ENCODE data around the gene CCNJ. TPM values are rescaled to one million over a fixed set of nuclear protein-coding genes. Genes with fewer than 3 reads are reported as not detected.

Gene CCNJ
- total and polyA plus RNA-seq, 2 experiments from 2014 or later: 14.1 to 29.6 TPM

DNA sequence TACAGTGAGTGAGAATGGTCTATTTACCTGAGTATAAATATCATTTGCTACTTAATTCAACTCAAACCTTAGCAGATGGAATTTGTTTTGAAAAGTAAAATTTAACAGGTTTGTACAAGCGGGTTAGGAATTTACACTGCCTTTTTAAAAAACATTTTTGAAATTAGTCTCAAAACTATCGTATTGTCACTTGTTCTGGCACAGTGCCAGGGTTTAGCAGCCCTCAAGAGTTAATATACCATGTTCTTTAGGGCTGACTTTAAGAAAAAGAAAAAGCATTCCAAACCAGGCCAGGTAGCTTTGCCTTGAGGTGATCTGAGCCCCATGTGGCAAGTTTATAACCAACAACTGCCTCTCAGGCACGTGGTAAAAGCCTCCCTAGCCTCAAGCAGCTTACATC, 17.8 kb downstream of the CCNJ start:
- ATAC-seq: no peak

More for the DNA sequence above, 17.8 kb downstream of the CCNJ start:
- H3K9me2 ChIP-seq (ENCODE audit: insufficient read depth): no peaks in the 10 kb centered on the region
- no peak overlapping the region for H2AFZ ChIP-seq
- Mint-ChIP-seq H3K4me3 (no peak overlapping the region), H3K36me3 (ENCODE audit: low read depth) (peaks cover 49% of the 10 kb centered on the region), H3K4me1 (peaks cover 3% of the 10 kb centered on the region; the same call in 1 of the 3 replicates), H3K27me3 (ENCODE audit: insufficient read depth, low read depth, poor library complexity) (no peaks in the 10 kb centered on the region), H3K27ac (no peak overlapping the region), H3K9me3 (no peaks in the 10 kb centered on the region)
- H3F3A ChIP-seq (replicated peaks; ENCODE audit: low read depth): no peaks in the 10 kb centered on the region
- no peaks in the 10 kb centered on the region for H3K27me3 ChIP-seq (ENCODE audit: insufficient read depth)
- no peak for DNase-seq (ENCODE audit: low spot score)
- no peaks in the 10 kb centered on the region for H4K20me1 ChIP-seq (replicated peaks; ENCODE audit: insufficient read depth)
- no peaks in the 10 kb centered on the region; the same call in 1 of the 2 replicates for H3K79me2 ChIP-seq (replicated peaks; ENCODE audit: insufficient read depth)
- no peaks in the 10 kb centered on the region for H3K4me1 ChIP-seq (ENCODE audit: insufficient read depth)
- no peak for TF ChIP-seq POLR2AphosphoS5 (IDR thresholded peaks at IDR 0.05; ENCODE audit: low read depth)
- TF ChIP-seq CTCF (conservative IDR thresholded peaks at IDR 0.05; ENCODE audit: low read depth in 2 of 2): no peak
- TF ChIP-seq STAT1 (IDR thresholded peaks at IDR 0.05; ENCODE audit: unreplicated experiment): no peak
- TF ChIP-seq EZH2 (IDR thresholded peaks at IDR 0.05; ENCODE audit: low read depth, unreplicated experiment): no peak
- TF ChIP-seq, protein P1, sequence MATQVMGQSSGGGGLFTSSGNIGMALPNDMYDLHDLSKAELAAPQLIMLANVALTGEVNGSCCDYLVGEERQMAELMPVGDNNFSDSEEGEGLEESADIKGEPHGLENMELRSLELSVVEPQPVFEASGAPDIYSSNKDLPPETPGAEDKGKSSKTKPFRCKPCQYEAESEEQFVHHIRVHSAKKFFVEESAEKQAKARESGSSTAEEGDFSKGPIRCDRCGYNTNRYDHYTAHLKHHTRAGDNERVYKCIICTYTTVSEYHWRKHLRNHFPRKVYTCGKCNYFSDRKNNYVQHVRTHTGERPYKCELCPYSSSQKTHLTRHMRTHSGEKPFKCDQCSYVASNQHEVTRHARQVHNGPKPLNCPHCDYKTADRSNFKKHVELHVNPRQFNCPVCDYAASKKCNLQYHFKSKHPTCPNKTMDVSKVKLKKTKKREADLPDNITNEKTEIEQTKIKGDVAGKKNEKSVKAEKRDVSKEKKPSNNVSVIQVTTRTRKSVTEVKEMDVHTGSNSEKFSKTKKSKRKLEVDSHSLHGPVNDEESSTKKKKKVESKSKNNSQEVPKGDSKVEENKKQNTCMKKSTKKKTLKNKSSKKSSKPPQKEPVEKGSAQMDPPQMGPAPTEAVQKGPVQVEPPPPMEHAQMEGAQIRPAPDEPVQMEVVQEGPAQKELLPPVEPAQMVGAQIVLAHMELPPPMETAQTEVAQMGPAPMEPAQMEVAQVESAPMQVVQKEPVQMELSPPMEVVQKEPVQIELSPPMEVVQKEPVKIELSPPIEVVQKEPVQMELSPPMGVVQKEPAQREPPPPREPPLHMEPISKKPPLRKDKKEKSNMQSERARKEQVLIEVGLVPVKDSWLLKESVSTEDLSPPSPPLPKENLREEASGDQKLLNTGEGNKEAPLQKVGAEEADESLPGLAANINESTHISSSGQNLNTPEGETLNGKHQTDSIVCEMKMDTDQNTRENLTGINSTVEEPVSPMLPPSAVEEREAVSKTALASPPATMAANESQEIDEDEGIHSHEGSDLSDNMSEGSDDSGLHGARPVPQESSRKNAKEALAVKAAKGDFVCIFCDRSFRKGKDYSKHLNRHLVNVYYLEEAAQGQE (IDR thresholded peaks at IDR 0.05; ENCODE audit: unreplicated experiment): no peak
- no peak for TF ChIP-seq EZH2phosphoT487 (IDR thresholded peaks at IDR 0.05; ENCODE audit: unreplicated experiment)
- no peak for TF ChIP-seq ETS1 (IDR thresholded peaks at IDR 0.05)
- TF ChIP-seq ZNF114 (CRISPR knock-in tag; IDR thresholded peaks at IDR 0.05): no peak
- TF ChIP-seq JUNB (IDR thresholded peaks at IDR 0.05; ENCODE audit: unreplicated experiment): no peak
- TF ChIP-seq ZNF462 (CRISPR knock-in tag; IDR thresholded peaks at IDR 0.05): no peak
- no peak overlapping the region for H3K4me3 ChIP-seq
- peaks cover 25% of the 10 kb centered on the region for H3K36me3 ChIP-seq (ENCODE audit: insufficient read depth)
- no peak overlapping the region for H3K4me2 ChIP-seq
- H3K27ac ChIP-seq (ENCODE audit: low read depth): no peak overlapping the region

All from GM23338 (cell line).